ENCODE measurements around the gene SERTAD3.

Gene SERTAD3

GRCh38 chr19:40474737-40475136, 30.6 kb upstream of the SERTAD3 start:
- TF ChIP-seq SIN3A (IDR thresholded peaks at IDR 0.05; ENCODE audit: borderline replicate concordance, insufficient read depth, low read length) (no peak), REST (IDR thresholded peaks at IDR 0.05; ENCODE audit: insufficient read depth in 1 of 2, low read depth in 2 of 2, low read length in 2 of 2) (no peak), FOXP2 (optimal IDR thresholded peaks at IDR 0.05; ENCODE audit: borderline replicate concordance, extremely low read depth, extremely low read length, insufficient read depth) (no peak), POLR2AphosphoS5 (IDR thresholded peaks at IDR 0.05; ENCODE audit: low read depth, low read length) (no peak), TAF1 (IDR thresholded peaks at IDR 0.05; ENCODE audit: borderline replicate concordance, insufficient read depth, low read length) (no peak)

- TF ChIP-seq POLR2AphosphoS5 (IDR thresholded peaks at IDR 0.05; ENCODE audit: low read depth, low read length) (no peak), SIN3A (IDR thresholded peaks at IDR 0.05; ENCODE audit: borderline replicate concordance, insufficient read depth, low read length) (no peak), REST (IDR thresholded peaks at IDR 0.05; ENCODE audit: insufficient read depth in 1 of 2, low read depth in 2 of 2, low read length in 2 of 2) (no peak), FOXP2 (optimal IDR thresholded peaks at IDR 0.05; ENCODE audit: borderline replicate concordance, extremely low read depth, extremely low read length, insufficient read depth) (no peak), TAF1 (IDR thresholded peaks at IDR 0.05; ENCODE audit: borderline replicate concordance, insufficient read depth, low read length) (no peak)
Measured at GRCh38 chr19:40472516-40472915, 28.4 kb upstream of the SERTAD3 start.

DNA sequence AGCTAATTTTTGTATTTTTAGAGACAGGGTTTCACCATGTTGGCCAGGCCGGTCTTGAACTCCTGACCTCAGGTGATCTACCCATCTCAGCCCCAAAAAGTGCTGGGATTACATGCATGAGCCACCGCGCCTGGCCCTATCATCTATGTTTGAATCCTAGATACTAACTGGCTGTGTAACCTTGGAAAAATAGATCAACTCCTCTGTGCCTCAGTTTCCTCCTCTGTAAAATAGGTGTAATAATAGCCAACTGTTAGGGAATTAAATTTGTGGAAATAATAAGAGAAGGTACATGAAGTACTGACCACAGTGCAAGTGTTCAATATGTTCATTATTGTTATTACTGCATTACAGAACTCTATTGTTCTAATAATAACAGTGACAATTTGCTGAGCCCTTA, 27.0 kb upstream of the SERTAD3 start:
- TF ChIP-seq REST (IDR thresholded peaks at IDR 0.05; ENCODE audit: insufficient read depth in 1 of 2, low read depth in 2 of 2, low read length in 2 of 2) = no peak

DNA sequence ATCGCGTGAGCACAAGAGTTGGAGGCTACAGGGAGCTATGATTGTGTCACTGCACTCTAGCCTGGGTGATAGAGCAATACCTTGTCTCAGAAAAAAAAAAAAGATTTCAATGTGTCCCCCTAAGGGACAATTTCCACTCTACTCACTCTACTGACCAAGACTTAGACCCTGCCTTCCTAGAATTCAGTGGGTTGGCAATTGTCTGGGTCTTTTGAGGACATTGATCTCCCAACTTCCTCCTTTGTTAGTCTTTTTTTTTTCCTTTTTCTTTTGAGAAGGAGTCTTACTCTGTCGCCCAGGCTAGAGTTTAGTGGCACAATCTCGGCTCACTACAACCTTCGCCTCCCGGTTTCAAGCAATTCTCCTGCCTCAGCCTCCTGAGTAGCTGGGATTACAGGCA, 24.9 kb upstream of the SERTAD3 start:
- TF ChIP-seq TAF1 (IDR thresholded peaks at IDR 0.05; ENCODE audit: borderline replicate concordance, insufficient read depth, low read length) = no peak
- TF ChIP-seq SIN3A (IDR thresholded peaks at IDR 0.05; ENCODE audit: borderline replicate concordance, insufficient read depth, low read length) = no peak
- no peak for TF ChIP-seq REST (IDR thresholded peaks at IDR 0.05; ENCODE audit: insufficient read depth in 1 of 2, low read depth in 2 of 2, low read length in 2 of 2)
- TF ChIP-seq FOXP2 (optimal IDR thresholded peaks at IDR 0.05; ENCODE audit: borderline replicate concordance, extremely low read depth, extremely low read length, insufficient read depth) = no peak
- TF ChIP-seq POLR2AphosphoS5 (IDR thresholded peaks at IDR 0.05; ENCODE audit: low read depth, low read length) = no peak

- TF ChIP-seq POLR2AphosphoS5 (IDR thresholded peaks at IDR 0.05; ENCODE audit: low read depth, low read length) (no peak), TAF1 (IDR thresholded peaks at IDR 0.05; ENCODE audit: borderline replicate concordance, insufficient read depth, low read length) (no peak), SIN3A (IDR thresholded peaks at IDR 0.05; ENCODE audit: borderline replicate concordance, insufficient read depth, low read length) (no peak), REST (IDR thresholded peaks at IDR 0.05; ENCODE audit: insufficient read depth in 1 of 2, low read depth in 2 of 2, low read length in 2 of 2) (no peak), FOXP2 (optimal IDR thresholded peaks at IDR 0.05; ENCODE audit: borderline replicate concordance, extremely low read depth, extremely low read length, insufficient read depth) (no peak)
Measured at GRCh38 chr19:40466985-40467734, 23.0 kb upstream of the SERTAD3 start, which contains the start of gene SPTBN4. TSS of gene SPTBN4 (plus strand) at chr19:40467001. CDS start at chr19:40472622, 5,621 bp downstream.

Data from PFSK-1 (cell line).